ENCODE measurements around the gene NUBPL.
"Not testable (repeated sequence)": the region's sequence is repeated elsewhere in the genome, so short reads cannot be mapped to it uniquely, and the experiment has no call there.

NUBPL gene

GRCh38 chr14:31578792-31579501, 17.7 kb downstream of the NUBPL start:
- no peak for DNase-seq

DNA sequence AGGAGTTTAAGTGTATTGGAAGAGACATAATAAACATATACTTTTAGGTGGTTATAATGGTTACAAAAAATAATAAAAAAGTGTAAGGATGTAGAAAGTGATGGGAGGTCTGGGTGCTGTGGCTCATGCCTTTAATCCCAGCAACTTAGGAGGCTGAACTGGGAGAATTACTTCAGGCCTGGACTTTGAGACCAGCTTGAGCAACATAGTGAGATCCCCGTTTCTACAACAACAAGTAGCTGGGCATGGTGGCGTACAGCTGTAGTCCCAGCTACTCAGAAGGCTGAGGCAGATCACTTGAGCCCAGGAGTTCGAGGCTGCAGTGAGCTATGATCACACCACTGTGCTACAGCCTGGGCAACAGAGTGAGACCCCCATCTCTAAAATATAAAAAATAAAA, 19.0 kb downstream of the NUBPL start:
- no peak for DNase-seq

DNA sequence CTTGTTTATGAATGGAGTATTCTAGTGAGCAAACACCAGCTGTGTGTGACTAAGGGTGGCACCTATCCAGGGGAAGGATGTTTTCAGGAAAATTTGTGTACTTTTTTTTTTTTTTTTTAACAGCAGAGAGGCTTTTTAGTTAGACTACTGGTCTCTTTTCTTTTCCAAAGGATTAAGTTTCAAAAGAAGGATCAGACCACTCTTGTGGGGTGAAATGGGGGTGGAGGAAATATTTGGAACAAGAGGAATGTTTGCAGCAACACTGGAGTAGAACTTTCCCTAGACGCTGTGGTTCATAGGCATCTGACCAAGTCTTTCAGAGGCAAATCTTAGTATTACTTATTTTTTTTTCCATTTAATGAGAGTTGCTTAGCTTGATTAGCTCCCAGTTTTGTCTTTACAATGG, 21.1 kb downstream of the NUBPL start:
- no peak for DNase-seq

GRCh38 chr14:31582836-31583452, 21.7 kb downstream of the NUBPL start:
- DNase-seq, result no peak

GRCh38 chr14:31590206-31590605, 29.0 kb downstream of the NUBPL start:
- DNase-seq, result no peak

GRCh38 chr14:31592122-31592521, 30.9 kb downstream of the NUBPL start:
- DNase-seq, result no peak

GRCh38 chr14:31592631-31593030, 31.4 kb downstream of the NUBPL start:
- DNase-seq, result peak; percentile 4

DNA sequence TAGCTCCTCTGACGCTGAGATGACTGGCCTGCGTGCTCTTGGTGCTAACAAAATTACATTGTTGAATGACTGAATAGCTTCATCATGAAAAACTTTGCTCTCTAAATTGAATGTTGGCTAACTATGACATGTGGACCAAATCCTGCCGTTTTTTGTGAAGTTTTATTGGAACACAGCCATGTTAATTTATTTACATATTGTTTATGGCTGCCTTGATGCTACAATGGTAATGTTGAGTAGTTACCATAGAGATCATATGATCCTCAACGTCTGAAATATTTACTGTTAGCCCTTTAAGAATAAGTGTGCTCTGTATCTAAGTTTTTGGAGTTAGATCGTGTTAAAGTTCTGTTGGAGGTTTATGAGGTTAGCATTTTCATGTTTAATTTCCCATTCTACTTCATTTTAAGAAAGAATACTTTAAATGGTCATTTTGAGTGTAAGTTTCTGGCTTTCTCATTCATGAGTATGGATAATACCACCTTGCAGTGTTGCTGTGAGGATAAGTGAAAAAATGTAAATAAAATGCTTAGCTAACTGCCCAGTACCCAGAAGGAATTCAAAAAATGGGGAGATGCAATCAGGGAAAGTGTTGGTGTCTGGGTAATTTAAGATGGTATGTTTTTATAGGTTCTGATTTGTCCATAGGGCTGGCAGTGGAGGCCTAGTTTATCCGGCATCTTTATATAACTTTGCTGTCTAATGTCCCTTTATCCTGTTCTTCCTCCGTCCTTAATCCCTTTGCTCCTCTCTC, 35.3 kb downstream of the NUBPL start:
- no peak for DNase-seq

GRCh38 chr14:31605702-31606101, 44.5 kb downstream of the NUBPL start:
- DNase-seq, result no peak

- DNase-seq, result no peak
These were observed 50.7 kb downstream of the NUBPL start for GRCh38 chr14:31611778-31612433.

- no peak for DNase-seq
These were observed 52.0 kb downstream of the NUBPL start for GRCh38 chr14:31613188-31613587.

- DNase-seq, result not testable (repeated sequence)
These were observed 57.7 kb downstream of the NUBPL start for GRCh38 chr14:31618884-31619283.

GRCh38 chr14:31619440-31619839, 58.2 kb downstream of the NUBPL start:
- no peak for DNase-seq

DNA sequence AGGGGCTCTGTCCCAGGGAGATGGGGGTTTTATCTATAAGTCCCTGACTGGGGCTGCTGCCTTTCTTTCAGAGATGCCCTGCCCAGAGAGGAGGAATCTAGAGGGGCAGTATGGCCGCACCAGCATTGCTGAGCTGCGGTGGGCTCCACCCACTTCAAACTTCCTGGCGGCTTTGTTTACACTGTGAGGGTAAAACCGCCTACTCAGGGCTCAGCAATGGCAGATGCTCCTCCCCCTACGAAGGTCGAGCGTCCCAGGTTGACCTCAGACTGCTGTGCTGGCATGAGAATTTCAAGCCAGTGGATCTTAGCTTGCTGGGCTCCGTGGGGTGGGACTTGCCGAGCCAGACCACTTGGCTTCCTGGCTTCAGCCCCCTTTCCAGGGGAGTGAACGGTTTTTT, 59.7 kb downstream of the NUBPL start:
- DNase-seq, result not testable (repeated sequence)

- no peak for DNase-seq
These were observed 60.9 kb downstream of the NUBPL start for GRCh38 chr14:31622060-31622459.

- not testable (repeated sequence) for DNase-seq
These were observed 91.7 kb downstream of the NUBPL start for GRCh38 chr14:31652900-31653299.

GRCh38 chr14:31657917-31658316, 96.7 kb downstream of the NUBPL start:
- DNase-seq, result no peak

- no peak for DNase-seq
These were observed 98.1 kb downstream of the NUBPL start for GRCh38 chr14:31659278-31659677.

GRCh38 chr14:31660191-31660590, 99.0 kb downstream of the NUBPL start:
- no peak for DNase-seq

GRCh38 chr14:31660728-31661127, 99.5 kb downstream of the NUBPL start:
- DNase-seq, result no peak

GRCh38 chr14:31668348-31668747, 107.1 kb downstream of the NUBPL start:
- no peak for DNase-seq

- no peak for DNase-seq
These were observed 111.5 kb downstream of the NUBPL start for GRCh38 chr14:31672709-31673108.

DNA sequence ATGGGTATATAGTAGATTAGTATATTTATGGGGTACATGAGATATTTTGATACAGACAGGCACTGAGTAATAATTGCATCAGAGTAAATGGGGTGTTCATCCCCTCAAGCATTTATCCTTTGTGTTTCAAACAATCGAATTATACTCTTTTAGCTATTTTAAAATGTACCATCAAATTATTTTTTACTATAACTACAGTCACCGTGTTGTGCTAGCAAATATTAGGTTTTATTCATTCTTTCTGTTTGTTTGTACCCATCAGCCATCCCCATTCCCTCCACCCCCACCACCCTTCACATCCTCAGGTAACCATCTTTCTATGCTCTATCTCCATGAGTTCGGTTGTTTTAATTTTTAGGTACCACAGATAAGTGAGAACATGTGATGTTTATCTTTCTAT, 115.8 kb downstream of the NUBPL start:
- no peak for DNase-seq

DNA sequence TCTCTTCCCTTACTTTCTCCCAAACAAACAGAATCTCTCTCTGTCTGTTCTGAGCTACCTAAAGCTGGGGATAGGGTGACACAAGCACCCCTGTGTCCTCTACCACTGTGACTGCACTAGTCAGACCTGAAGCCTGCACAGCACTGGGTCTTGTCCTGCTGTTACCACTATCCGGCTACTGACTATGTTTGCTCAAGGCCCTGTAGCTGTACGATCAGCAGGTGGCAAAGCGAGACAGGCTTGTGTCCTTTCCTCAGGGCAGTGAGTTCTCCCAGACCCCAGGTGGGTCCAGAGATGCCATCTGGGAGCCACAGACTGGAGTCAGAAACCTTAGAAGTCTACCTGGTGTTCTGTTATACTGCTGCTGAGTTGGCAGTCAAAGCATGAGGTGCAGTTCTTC, 116.4 kb downstream of the NUBPL start:
- no peak for DNase-seq

All from NCI-H226 (cell line).